Cerebellar cortex (tissue), 1 donor: ENCODE data around the gene ATP6V0D1.
"Not testable (repeated sequence)": the region's sequence is repeated elsewhere in the genome, so short reads cannot be mapped to it uniquely, and the experiment has no call there.

Experiments used
- DNase-seq: peaks from one replicate; pipeline ENCODE4 v3.0.0-alpha.2; 2015; ENCODE audit warnings: low spot score

Gene ATP6V0D1

GRCh38 chr16:67480833-67481560 is at the start of gene ATP6V0D1:
Gene ATP6V0D1, minus strand, starts transcription at chr16:67481157. Its CDS starts 71 bp downstream, at chr16:67481086.
- DNase-seq = peak; percentile 97

GRCh38 chr16:67530013-67530939 is 49.3 kb upstream of the ATP6V0D1 start:
- DNase-seq = no peak

DNA sequence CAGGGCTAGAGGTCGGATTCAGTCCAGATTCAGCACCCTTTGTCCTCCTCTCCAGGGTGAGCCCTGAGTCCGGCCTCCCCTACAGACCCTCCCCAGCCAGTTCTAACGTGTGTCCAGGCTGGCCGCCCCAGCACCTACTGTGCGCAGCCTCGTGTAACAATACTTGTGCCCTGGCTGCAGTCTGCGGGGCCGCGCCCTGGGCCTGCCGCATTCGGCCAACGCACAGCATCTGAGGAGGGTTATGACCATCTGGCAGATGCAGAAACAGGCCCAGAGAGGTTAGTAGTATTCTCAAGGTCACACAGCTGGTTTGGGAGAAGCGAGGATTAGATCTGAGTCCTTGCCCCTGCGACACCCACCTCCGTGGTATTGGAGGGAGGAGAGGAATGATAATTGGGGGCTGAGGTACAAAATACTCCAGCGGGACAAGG is 48.6 kb upstream of the ATP6V0D1 start:
- DNase-seq = no peak

GRCh38 chr16:67528870-67529581 is 48.1 kb upstream of the ATP6V0D1 start:
- DNase-seq = no peak

DNA sequence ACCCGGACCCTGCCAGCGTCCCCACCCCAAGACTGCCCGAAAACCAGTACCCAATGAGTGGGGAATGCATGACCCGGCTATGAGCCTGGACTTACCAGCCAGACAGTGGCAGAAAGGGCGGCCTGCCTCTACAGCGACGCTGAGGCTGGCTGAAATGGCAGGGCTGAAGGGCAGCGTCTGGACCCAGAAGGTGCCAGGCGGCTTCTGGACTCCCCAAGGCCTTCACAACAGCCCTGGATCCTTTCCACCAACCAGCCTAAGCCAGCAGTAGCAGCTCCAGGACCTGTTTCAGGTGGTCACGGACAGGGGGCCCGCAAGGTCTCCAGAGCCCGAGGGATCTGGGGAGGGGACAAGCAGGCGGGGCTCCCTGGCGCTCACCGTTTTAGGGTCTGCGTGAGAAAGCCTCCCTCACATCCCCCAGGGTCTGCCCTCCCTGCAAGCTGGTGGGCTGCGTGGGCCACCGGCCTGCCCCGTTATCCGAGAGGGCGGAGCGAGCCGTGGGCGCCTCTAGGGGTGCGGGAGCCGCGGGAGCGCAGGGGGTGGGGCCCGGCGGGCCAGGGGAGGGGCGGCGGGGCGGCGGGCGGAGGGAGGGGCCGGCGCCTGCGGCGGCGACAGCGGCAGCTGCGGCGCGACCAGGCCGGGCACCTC is 47.4 kb upstream of the ATP6V0D1 start, which contains the start of gene RIPOR1:
Gene RIPOR1, plus strand, starts transcription at position 608 of the 648 bp plus-strand sequence. CDS start 9,618 bp downstream, outside the sequence.
- peak; percentile 66 for DNase-seq

- no peak for DNase-seq
Observed at GRCh38 chr16:67526149-67526791, 45.3 kb upstream of the ATP6V0D1 start.

DNA sequence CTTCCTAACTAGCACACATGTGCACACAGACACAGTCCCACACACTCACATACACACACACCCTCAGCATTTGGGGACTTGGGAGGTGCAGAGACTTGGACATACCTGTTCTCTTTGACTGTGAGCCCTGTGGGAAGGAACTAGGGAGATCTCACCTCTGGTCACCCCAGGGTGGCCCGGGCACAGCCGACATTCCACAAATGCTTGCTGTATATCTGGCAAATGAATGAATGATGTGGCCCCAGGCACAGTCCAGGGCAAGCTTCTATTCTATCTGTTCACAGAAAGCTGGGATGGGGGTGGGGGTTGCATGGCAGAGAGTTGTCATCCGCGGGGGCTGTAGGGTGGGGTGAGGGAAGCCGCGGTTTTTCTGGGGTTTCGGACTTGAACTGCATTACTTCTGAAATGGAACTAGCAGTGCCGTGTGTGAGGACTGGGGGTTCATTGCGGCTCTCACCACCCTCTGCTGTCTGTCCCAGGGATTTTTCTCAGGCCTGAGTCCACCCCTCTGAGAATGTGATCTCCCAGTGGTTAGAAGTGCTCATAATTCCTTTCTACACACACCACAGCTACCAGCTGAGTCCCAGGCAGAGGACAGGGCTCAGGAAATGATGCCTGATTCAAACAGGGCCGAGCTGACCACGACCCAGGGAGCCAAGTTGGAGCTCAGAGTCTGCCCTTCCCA is 44.4 kb upstream of the ATP6V0D1 start:
- no peak for DNase-seq

GRCh38 chr16:67521095-67521804 is 40.3 kb upstream of the ATP6V0D1 start:
- DNase-seq = peak; percentile 96

DNA sequence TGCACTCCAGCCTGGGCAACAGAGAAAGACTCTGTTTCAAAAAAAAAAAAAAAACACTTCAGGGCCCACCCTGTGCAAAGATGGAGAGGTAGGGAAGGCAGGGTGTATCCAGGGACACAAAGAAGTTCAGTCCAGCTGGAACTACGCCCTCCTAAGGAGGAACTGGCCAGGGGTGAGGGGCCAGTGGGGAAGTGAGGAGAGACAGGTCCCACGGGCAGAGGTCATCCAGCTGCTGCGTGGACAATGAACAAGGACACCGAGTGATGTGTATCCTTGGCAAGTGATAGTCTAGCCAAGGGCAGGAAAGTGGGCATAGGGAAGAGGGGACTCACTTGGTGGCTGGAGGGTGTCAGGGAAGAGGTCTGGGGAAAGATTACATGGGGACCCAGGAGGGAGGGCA is 38.3 kb upstream of the ATP6V0D1 start:
- no peak for DNase-seq

GRCh38 chr16:67518676-67519075 is 37.7 kb upstream of the ATP6V0D1 start:
- DNase-seq = no peak

- DNase-seq = no peak
Observed at GRCh38 chr16:67517661-67518423, 36.9 kb upstream of the ATP6V0D1 start.

DNA sequence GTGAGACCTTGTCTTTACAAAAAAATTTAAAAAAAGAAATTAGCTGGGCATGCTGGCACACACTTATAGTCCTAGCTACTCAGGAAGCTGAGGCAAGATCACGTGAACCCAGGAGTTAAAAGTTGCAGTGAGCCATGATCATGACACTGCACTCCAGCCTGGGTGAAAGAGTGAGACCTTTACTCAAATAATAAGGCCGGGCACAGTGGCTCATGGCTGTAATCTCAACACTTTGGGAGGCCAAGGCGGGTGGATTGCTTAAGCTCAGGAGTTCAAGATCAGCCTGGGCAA is 36.1 kb upstream of the ATP6V0D1 start:
- no peak for DNase-seq

DNA sequence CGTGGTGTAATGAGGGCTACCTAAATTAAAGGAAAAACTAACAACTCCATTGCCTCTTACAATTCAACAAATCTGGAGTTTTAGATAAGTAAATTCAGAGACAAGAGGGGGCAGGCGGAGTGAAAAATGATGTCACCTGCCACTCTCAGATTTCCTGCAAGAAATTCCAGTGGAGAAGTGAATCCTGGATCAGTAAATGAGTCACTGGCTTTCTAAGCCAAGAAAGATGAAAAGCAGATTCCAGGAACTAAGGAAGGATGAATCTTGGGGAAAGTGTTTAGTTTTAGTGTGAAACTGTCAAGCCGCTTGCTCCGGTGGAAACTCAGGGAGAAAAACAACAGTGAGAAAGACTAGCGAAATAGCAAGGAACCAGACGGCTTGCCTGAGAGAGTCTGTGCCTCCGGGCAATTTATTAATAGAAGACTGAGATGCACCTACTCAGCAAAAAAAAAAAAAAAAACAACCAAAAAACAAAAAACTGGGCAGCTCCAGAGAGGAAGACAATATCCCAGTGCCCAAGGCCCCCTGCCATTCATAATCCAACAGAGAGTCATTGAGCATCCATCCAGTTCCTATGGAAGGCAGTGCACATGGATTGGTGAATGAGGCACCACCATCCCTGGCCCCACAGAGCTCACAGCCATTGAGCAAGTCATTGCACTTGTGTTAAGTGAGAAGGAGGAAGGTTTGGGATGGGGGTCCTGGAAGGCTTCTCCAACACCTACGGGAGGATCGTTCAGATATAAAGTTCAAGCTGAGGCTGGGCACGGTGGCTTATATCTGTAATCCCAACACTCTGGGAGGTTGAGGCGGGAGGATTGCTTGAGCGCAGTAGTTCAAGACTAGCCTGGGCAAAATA is 35.6 kb upstream of the ATP6V0D1 start:
- DNase-seq = no peak

- peak; percentile 78 for DNase-seq
Observed at GRCh38 chr16:67514382-67514828, 33.4 kb upstream of the ATP6V0D1 start.

DNA sequence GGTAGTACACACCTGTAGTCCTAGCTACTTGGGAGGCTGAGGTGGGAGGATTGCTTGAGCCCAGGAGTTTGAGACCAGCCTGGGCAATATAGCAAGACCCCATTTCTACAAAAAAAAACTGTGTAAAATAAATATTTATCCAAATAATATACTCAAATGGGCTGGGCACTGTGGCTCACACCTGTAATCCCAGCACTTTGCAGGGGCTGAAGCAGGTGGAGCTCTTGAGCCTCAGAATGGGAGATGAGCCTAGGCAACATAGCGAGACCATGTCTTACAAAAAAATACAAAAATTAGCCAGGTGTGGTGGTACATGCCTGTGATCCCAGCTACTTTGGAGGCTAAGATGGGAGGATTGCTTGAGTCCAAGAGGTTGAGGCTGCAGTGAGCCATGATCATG is 32.9 kb upstream of the ATP6V0D1 start:
- DNase-seq = not testable (repeated sequence)

- no peak for DNase-seq
Observed at GRCh38 chr16:67509016-67509415, 28.1 kb upstream of the ATP6V0D1 start.

DNA sequence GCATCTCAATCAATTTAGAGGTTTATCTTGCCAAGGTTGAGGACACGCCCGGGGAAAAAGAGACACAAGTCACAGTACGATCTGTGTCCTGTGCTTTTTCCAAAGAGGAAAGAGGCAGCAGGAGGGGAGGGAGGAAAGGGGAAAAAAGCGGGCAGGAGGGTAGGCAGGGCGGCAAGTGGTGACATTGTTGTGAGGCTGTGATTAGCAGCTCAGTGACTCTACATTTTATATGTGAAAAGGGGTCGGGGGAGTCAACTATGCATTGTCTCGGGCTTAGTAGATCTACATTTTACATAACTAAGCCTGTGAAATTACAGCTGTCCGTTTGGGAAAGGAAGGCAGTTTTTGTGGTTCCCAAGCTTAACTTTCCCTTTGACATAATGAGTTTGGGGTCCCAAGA is 25.5 kb upstream of the ATP6V0D1 start:
- DNase-seq = no peak
